Left lobe of liver (tissue), 2 donors: ENCODE results near the gene EHMT2. TPM values are rescaled to one million over a fixed set of nuclear protein-coding genes. Genes with fewer than 3 reads are reported as not detected.

ENCODE experiments used
- ATAC-seq: fragments of 200-7000 bp; cut with Tn5 transposase; one replicate; pipeline ENCODE4 v1.9.1; 2020; ENCODE audit warnings: mild to moderate bottlenecking, moderate library complexity
- DNase-seq: peaks from one replicate; pipeline ENCODE4 v3.0.0-alpha.2; 2020; ENCODE audit warnings: low spot score
- total RNA-seq: library from RNA; stranded (reverse); gene quantifications from one replicate; pipeline ENCODE4 v1.2.1, GENCODE V29; 2021
- donor health status: DM: no; HTN: no; CAD: no; lungs with moderate emphysema.
- donor health status: DM: no; HTN: yes; CAD: no.

The EHMT2 gene
- total RNA-seq, 1 donor from 2014 or later, result 15.7 TPM

- DNase-seq (no peak), ATAC-seq (no peak)
These were observed 4.7 kb downstream of the EHMT2 start for GRCh38 chr6:31892821-31893220.

- DNase-seq (no peak), ATAC-seq (no peak)
These were observed 8.0 kb downstream of the EHMT2 start for GRCh38 chr6:31889331-31889972.

GRCh38 chr6:31888276-31889258, 8.9 kb downstream of the EHMT2 start:
- ATAC-seq (peak; percentile 67), DNase-seq (no peak)

- ATAC-seq (no peak), DNase-seq (no peak)
These were observed 10.1 kb downstream of the EHMT2 start for GRCh38 chr6:31887173-31888007.

GRCh38 chr6:31886541-31886991, 10.9 kb downstream of the EHMT2 start:
- ATAC-seq, result no peak

DNA sequence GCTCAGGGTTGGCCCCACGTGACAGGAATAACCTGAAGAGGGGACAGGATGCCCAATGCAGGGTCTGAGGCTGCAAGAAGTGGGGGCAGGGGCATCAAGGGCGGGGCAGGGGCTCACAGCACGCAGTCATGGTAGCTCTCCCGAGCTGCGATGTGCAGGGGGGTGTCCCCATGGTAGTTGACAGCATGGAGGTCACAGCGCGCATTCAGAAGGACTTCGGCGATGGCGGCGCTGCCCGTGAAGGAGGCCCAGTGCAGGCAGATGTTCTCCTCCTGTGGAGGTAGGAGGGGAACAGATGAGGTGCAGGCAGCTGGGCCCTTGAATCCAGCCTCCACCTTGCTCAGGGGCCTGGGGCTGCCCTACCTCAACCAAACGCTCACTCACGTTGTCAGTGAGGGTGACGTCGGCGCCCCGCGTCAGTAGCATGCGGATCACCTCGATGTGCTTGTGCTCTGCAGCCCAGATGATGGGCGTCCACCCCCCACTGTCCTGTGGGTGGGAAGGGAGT, 12.9 kb downstream of the EHMT2 start:
- ATAC-seq, result no peak

More at GRCh38 chr6:31886541-31886991, 10.9 kb downstream of the EHMT2 start:
- no peak for DNase-seq

DNA sequence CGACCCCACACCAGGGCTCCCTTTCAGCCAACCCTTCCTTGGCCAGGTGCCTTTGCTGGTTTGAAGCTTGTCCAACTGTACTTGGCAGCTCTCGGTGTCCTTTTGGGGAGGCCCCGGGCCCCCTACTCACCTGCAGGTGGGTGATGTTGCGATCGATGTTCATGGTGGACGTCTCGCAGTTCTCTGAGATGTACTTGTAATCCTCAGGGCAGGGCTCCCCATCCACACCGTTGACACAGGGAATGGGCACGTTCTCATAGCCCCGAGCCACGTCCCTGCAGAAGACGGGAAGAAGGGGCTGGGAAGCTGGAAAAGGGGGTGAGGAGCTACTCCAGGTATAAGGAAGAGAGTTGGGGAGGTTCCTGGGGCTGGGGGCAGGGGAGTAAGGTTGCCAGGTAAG, 13.8 kb downstream of the EHMT2 start:
- ATAC-seq, result no peak
- no peak for DNase-seq

More for the DNA sequence above, 12.9 kb downstream of the EHMT2 start:
- DNase-seq, result no peak

DNA sequence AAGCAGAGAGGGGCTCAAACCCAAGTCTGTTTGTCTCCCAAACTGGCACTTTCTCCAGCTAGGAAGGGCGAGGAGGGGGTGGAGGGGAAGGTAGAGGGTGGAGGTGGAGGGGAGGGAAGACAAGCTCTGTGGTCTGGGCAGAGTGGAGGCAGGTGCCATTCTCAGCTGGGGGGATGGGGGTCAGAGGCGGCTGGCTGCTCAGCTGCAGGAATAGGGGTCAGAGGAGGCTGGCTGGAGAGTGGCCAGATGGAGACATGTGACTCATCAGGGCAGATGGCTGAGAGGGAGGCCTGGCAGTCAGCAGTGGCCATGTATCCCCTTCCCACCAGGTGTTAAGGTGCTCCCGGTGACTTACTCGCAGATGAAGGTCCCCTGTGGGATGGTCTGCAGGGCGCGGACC, 15.2 kb downstream of the EHMT2 start:
- DNase-seq (no peak), ATAC-seq (no peak)

GRCh38 chr6:31881136-31881859, 16.2 kb downstream of the EHMT2 start:
- ATAC-seq (no peak), DNase-seq (no peak)

DNA sequence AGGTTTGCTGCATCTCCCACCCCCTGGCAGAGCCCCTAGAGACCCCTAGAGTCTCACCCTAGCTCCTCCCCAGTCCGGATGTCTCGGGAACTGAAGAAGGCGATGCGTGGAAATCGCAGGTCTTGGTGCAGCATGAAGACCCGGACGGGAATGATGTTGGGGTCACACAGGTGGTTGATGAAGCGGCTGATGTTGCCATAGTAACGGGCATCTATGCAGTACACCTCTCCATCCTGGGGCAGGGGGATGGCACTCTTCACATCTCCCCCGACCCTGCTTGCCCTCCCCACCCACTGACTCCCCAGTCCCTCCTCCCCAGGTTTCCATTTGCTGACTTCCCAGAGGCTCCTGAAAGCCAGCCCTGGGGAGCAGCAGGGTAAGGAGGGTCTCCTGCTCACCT, 16.9 kb downstream of the EHMT2 start:
- no peak for ATAC-seq

DNA sequence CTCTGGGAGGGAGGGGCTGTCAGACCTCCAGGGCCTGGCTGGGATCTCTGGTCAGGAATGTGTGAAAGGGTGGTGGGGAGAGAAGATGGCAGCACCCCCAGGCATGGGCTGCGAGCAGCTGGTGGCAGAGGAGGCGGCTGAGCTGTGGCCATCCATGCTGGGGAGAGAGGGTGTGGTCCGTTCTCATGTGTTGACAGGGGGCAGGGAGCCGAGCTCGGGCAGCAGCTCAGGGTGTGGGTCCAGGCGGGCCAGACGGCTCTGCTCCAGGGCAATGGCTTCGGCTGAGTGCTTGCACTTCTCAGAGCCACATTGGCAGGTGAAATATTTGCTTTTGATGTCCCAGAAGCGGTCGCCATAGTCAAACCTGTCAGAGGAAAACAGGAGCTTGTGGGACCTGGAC, 17.6 kb downstream of the EHMT2 start:
- DNase-seq (no peak), ATAC-seq (no peak)

More for the DNA sequence above, 16.9 kb downstream of the EHMT2 start:
- no peak for DNase-seq

DNA sequence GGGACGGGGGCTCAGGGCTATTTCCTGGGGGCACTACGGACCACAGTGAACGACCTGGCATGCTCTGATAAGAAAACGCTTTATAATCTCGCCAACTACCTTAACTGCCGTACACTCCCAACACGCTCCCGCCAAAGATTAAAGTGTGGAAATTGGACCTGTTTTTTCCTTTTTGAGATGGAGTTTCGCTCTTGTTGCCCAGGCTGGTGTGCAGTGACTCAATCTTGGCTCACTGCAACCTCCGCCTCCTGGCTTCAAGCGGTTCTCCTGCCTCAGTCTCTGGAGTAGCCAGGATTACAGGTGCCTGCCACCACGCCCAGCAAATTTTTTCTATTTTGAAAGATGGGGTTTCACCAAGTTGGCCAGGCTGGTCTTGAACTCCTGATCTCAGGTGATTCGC, 18.4 kb downstream of the EHMT2 start:
- DNase-seq (no peak), ATAC-seq (no peak)

DNA sequence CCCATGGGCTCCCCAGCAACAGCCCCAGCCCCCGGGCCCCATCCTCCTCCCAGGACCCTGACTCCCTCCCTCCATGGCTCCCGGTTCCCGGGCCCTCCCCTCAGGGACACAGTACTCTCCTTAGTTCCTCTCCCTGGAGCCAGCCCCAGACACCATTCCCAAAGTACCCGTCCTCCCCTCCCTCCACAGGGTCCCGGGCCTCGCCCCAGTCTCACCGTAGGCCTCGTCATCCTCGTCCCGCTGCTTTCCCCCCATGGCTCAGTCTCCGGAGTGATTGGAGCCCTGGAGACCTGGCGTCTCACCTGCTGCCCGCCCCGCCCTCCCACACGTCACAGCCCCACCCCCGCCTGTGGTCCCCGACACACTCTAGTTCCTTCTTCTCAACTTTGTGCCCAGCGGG, 18.8 kb downstream of the EHMT2 start, which contains the start of gene SLC44A4:
Gene SLC44A4 (minus strand): TSS at position 272 of the 400 bp plus-strand sequence. CDS start 17 bp downstream, at position 255.
- ATAC-seq, result no peak
- DNase-seq, result no peak

DNA sequence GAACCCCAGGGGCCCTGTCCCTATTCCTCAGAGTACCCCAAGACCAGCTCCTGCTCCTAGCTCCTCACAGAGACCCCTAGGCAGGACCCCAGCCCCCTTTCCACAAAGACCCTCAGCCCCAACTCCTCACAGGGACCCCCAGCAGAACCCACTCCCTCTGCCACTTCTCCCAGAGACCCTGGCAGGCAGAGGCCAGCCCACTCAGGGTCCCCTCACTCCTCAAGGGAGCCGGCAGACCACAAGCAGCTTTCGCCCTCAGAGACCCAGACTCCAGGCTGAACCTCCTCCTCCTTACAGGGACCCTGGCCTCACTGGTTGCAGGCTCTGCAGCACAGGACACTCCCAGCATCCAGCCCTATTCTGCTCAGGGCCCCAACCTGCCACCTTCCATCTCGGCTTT, 19.3 kb downstream of the EHMT2 start:
- DNase-seq, result no peak
- no peak for ATAC-seq

GRCh38 chr6:31877651-31878161, 19.8 kb downstream of the EHMT2 start:
- peak; percentile 47 for ATAC-seq

GRCh38 chr6:31877125-31877650, 20.3 kb downstream of the EHMT2 start:
- DNase-seq (no peak), ATAC-seq (peak; percentile 24)

More at GRCh38 chr6:31877651-31878161, 19.8 kb downstream of the EHMT2 start:
- DNase-seq, result no peak

GRCh38 chr6:31876357-31876756, 21.1 kb downstream of the EHMT2 start:
- no peak for DNase-seq
- ATAC-seq, result no peak

DNA sequence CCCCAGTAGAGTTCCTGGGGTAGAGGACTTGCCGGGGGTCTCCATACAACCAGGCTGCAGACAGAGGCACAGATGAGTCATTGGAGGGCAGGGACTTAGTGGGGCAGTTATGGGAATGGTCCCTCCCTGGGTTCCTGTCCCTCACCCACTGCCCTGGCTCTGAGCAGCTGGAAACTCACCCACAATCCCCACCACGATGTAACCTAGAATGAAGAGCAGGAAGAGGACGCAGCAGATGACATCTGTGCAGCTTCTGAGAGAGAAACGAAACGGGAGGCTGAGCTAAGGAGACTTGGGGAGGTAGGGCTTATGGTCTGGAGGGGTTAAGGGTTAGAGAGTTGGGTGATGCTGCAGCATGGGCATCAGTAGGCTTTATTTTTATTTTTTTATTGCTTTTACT, 21.6 kb downstream of the EHMT2 start:
- DNase-seq (no peak), ATAC-seq (no peak)

GRCh38 chr6:31874836-31875572, 22.5 kb downstream of the EHMT2 start:
- DNase-seq, result no peak
- ATAC-seq, result no peak
